Activated naive CD4-positive, alpha-beta T cell treated with anti-CD3 and anti-CD28 coated beads, Interleukin-2, amount 50 U/mL, for 72 hours (primary cell): ENCODE data around the gene COL15A1. TPM values are rescaled to one million over a fixed set of nuclear protein-coding genes. Genes with fewer than 3 reads are reported as not detected.
"Not testable (repeated sequence)": the region's sequence is repeated elsewhere in the genome, so short reads cannot be mapped to it uniquely, and the experiment has no call there.

Source experiments
- ATAC-seq, 2 donors: fragments of 150-1000 bp; cut with Tn5 transposase; 2 replicates each; pipeline ENCODE4 v1.10.0; 2021; ENCODE audit warnings: mild to moderate bottlenecking in 2 of 2, moderate library complexity in 2 of 2
- DNase-seq, 2 donors: peaks; one replicate each; pipeline ENCODE4 v3.0.0; 2021 to 2022; ENCODE audit warnings: low spot score in 2 of 2
- H3K27ac Mint-ChIP-seq, 2 donors: one replicate each; pipeline ENCODE4 v1.8.0; 2022; ENCODE audit warnings: mild to moderate bottlenecking in 2 of 2, mixed read lengths in 2 of 2
- H3K36me3 Mint-ChIP-seq, 2 donors: one replicate each; pipeline ENCODE4 v1.8.0; 2022; ENCODE audit warnings: mixed read lengths in 2 of 2
- H3K9me3 Mint-ChIP-seq, 2 donors: one replicate each; pipeline ENCODE4 v1.8.0; 2022; ENCODE audit warnings: mixed read lengths in 2 of 2
- total RNA-seq, 2 donors: library from RNA; stranded (reverse); gene quantifications; one replicate each; pipeline ENCODE4 v1.2.3, GENCODE V29; 2022

COL15A1 gene
- under 1 TPM; 0.11 to 0.23 TPM for total RNA-seq

DNA sequence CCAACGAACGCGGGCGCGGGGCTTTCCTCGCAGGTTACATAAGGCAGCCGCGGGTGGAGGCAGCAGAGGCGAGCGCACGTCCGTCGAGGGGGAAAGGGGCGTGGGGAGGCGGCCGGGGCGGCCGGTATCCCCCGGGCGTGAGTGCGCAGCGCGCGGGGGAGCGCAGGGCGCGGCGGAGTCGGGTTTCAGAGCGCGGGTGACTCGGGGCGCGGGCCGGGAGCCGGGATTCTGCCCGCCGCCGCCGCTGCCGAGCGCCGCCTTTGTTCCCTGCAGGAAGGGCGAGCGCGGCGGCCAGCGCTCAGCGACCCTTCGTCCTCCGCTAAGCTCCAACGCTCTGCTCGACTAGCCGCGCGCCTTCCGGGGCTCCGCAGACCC is at the start of gene COL15A1:
Gene COL15A1 (plus strand): TSS at position 226 of the 375 bp plus-strand sequence. CDS start 155 bp downstream, outside the sequence.
- peak in 1 of 2 donors; percentile 35 for ATAC-seq
- peaks cover 0 to 6% of the 10 kb centered on the region in 2 donors for H3K36me3 Mint-ChIP-seq
- peak in 1 of 2 donors; percentile 8 for DNase-seq
- no peaks in the 10 kb centered on the region for H3K9me3 Mint-ChIP-seq
- no peak within 1 kb of the TSS for H3K27ac Mint-ChIP-seq

DNA sequence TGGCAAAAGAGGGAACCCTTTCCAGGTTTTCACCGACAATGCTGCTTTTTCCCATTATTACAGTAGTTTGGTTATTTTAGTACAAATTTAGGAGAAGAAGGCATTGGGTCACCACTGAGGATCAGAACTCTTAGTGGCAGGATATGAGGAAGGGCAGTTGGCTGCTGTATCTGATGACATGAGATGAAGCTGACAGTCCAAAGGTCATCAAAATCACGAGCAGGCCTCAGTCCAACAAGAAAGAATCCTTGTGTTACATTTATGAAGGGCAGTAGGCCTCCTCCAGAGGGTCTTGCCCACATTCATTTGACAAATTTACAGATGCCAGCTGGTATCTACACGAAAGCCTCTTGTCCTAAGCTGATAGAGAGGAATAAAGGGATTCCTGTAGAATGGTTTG is 49.5 kb upstream of the COL15A1 start:
- DNase-seq (no peak), ATAC-seq (no peak)
- H3K27ac Mint-ChIP-seq: no peak overlapping the region
- peaks cover 3 to 5% of the 10 kb centered on the region in 2 donors for H3K9me3 Mint-ChIP-seq
- H3K36me3 Mint-ChIP-seq: no peaks in the 10 kb centered on the region

DNA sequence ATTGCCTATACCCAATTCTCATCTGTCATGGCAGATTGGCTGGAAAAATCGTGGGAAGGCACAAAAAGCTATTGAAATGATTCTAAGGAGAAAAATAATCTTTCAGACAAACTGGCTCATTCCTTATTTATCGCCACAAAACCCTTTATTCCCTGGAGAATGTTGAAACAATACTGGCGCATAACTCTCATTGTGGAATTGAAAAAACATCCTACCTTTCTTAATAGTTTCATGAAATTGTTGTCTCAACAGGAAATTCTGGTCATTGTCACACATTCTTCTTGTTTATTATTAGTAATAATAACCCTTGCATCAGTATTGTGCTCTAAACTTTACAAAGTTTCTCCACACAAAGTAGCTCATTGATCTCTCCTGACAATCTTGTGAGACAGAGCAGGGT is 48.9 kb upstream of the COL15A1 start:
- DNase-seq: no peak
- Mint-ChIP-seq H3K36me3 (no peaks in the 10 kb centered on the region), H3K9me3 (peaks cover 3 to 5% of the 10 kb centered on the region in 2 donors), H3K27ac (no peak overlapping the region)
- ATAC-seq: no peak

DNA sequence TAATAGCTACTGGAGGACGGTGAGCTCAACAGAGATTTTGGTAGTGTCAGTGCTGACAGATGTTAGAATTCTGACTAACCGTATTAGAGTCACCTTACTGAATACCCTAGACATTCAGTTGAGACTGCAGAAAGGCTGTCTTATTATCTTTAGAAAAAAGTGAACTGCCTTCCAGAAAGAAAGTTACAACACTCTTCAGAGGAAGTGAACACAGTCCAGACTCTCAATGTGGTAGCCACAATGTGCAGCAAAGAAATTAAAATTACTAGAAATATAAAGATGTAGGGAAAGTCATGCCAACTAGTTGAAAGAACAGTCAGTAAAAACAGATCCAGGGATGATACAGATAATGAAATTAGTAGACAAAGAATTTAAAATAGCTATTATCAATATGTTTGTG is 47.1 kb upstream of the COL15A1 start:
- peaks cover 0 to 3% of the 10 kb centered on the region in 2 donors for H3K9me3 Mint-ChIP-seq
- H3K36me3 Mint-ChIP-seq: no peaks in the 10 kb centered on the region
- ATAC-seq: no peak
- H3K27ac Mint-ChIP-seq: no peak overlapping the region
- DNase-seq: no peak

DNA sequence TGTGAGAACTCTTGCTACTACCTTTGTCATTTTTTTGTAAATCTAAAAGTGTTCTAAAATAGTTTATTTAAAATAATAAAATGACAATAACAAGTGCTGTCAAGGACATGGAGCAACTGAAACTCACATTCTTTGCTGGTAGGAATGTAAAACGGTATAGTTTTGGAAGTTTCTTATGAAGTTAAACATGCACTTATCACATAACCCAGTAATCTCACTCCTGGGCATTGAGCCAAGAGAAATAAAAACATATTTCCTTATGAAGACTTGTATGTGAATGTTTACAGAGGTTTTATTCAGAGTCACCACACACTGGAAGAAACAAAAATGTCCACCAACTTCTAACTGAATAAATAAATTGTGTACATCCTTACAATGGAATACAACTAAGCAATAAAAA is 46.0 kb upstream of the COL15A1 start:
- Mint-ChIP-seq H3K9me3 (peaks cover 0 to 3% of the 10 kb centered on the region in 2 donors), H3K36me3 (no peaks in the 10 kb centered on the region), H3K27ac (no peak overlapping the region)
- ATAC-seq: no peak
- DNase-seq: no peak

DNA sequence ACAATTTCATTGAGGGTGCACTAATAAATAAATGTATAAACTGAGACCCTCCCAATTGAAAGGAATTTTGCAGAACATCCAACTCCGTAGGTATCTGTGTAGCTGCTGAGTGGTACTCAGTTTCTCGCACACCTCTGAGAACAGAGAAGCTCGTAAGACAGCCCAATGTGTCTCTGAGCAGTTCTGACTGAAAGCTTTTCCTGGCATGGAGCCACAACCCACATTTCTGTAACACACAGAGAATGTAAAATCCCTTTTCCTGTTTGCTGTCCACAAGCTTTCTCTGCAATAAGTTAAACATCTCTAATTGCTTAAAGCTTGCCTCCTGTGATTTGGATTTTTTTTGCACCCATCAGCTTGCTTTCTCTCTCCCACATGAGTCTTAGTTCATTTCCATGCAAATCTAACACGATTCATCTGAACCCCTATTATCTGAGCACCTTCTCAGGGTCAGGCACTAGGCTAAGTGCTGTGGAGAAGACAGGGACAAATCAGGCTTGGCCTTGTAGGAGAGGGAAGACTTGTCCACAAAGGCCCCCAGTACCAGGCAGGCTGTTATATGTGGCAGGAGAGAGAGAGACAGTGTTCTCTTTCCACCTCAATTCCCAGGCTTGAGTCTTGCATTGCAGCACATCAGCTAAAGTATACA is 44.2 kb upstream of the COL15A1 start:
- no peak for ATAC-seq
- Mint-ChIP-seq H3K9me3 (peaks cover 0 to 3% of the 10 kb centered on the region in 2 donors), H3K36me3 (no peaks in the 10 kb centered on the region), H3K27ac (no peak overlapping the region)
- no peak for DNase-seq

DNA sequence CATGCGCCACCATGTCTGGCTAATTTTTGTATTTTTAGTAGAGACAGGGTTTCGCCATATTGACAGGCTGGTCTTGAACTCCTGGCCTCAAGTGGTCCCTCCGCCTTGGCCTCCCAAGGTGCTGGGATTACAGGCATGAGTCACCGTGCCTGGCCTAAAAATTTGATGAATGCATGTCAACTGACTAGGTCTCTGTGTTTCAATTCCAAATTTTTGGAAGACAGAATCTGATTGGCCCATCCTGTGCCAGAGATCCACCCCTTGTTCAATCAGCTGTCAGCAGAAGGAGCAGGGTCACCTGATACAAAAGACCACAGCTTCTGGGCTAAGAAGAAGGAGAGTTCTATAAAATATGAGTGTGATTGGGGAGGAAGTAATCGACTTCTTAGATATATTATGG is 43.5 kb upstream of the COL15A1 start:
- no peak overlapping the region for H3K27ac Mint-ChIP-seq
- H3K9me3 Mint-ChIP-seq: peaks cover 0 to 3% of the 10 kb centered on the region in 2 donors
- ATAC-seq (no peak), DNase-seq (no peak)
- H3K36me3 Mint-ChIP-seq: no peaks in the 10 kb centered on the region

DNA sequence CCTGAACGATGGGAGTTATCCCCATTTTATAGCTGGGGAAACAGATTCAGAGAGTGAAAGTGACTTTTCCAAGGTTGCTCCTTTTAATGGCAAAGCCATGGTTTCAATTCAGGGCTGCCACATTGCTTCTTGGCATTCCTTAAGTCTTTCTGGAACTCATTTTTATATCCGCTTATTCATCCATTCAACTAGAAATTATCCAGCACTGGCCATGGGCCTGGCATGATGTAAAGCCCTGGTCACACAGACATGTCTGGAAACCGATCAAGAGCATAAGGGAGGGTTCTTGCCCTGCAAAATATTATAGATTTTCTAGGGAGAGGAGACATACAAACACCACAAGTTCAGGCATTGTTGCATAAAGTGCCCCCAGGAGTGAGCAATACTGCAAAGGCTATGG is 43.0 kb upstream of the COL15A1 start:
- no peak for DNase-seq
- Mint-ChIP-seq H3K36me3 (no peaks in the 10 kb centered on the region), H3K9me3 (peaks cover 0 to 3% of the 10 kb centered on the region in 2 donors), H3K27ac (no peak overlapping the region)
- no peak for ATAC-seq

DNA sequence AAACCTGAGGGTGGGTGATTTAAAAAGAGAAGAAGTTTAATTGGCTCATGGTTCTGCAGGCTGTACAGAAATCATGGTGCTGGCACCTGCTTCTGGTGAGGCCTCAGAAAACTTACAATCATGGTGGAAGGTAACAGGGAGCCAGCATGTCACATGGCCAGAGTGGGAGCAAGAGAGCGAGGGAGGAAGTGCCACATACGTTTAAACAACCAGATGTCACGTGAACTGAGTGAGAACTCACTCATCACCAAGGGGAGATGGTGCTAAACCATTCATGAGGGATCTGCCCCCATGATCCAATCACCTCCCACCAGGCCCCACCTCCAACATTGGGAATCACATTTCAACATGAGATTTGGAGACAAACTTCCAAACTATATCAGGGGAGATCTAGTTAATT is 41.9 kb upstream of the COL15A1 start:
- not testable (repeated sequence) for H3K9me3 Mint-ChIP-seq, H3K36me3 Mint-ChIP-seq, H3K27ac Mint-ChIP-seq, ATAC-seq, DNase-seq

DNA sequence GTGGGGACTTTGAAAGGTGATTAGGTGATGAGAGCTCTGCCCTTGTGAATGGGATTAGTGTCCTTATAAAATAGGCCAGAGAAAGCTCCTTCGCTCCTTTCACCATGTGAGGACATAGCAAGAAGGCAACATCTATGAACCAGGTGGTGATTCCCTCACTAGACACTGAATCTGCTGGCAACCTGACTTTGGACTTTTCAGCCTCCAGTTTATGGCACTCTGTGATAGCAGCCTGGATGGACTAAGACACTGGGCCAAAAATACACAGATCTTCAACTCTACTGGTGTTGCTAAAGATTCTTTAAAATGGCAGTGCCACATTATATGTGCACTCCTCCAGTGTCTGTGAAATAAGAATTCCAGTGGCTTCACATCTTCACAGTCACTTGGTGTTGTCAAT is 41.2 kb upstream of the COL15A1 start:
- no peak for ATAC-seq
- Mint-ChIP-seq H3K27ac (no peak overlapping the region), H3K36me3 (no peaks in the 10 kb centered on the region), H3K9me3 (no peaks in the 10 kb centered on the region)
- no peak for DNase-seq

DNA sequence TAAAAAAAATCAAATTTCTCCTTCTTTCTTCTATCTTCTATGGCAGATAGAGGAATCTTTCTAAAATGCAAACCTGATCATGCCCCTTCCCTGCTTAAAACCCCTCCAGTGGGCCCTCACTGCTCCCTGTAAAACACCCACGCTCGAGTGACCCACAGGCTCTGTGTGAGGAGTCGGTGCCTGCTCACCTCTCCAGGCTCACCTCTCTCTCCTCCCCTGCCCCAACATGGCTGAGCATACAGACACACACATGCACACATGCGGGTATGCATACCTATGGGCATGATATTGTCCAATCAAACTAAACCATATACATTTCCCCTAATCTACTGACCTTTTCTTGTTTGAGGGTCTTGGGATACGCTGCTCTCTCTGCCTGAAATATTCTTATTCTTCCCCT is 40.8 kb upstream of the COL15A1 start:
- no peak for ATAC-seq
- Mint-ChIP-seq H3K27ac (no peak overlapping the region), H3K36me3 (no peaks in the 10 kb centered on the region), H3K9me3 (no peaks in the 10 kb centered on the region)
- DNase-seq: no peak

DNA sequence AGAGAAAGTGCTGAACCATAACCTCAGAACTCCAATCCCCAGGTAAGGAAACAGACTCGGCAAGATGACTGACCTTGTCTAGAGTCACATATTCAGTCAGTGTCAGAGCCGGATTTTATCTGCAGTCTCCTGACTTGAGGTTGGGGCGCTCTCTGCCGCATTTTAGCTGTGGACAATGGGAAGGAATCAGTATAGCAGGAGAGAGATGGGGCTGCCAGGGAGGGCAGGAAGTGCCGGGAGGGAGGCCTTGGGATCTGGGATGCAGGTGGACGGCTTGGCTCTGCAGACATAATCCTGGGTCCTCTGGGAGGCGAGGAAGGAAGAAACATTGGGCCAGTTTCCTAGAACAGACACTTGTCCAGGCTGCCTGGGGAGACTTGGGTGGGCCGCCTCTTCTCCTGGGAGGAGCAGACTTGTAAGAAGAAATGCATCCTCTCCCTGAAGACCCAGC is 39.7 kb upstream of the COL15A1 start:
- Mint-ChIP-seq H3K27ac (no peak overlapping the region), H3K36me3 (no peaks in the 10 kb centered on the region)
- ATAC-seq: no peak

DNA sequence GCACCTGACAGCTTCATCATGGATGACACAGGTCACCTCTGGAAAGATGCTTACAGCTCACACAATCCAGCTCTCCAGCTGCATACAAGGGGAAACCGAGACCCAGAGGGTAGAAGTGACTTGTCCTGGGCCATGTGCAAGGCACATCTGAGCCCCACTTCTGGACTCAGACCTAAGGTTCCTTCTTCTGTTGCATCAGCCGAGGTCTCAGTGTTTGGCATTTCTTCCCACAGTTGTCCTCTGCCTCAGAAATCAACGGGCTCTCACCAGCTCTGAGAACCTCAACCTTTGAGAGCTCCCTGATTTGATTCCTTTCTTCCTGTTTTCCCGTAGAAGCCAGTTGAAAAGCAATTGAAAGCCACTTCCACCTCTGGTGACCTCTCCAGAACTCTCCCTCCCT is 38.7 kb upstream of the COL15A1 start:
- Mint-ChIP-seq H3K36me3 (no peaks in the 10 kb centered on the region), H3K9me3 (no peaks in the 10 kb centered on the region), H3K27ac (no peak overlapping the region)
- ATAC-seq: no peak
- no peak for DNase-seq

More for the DNA sequence above, 39.7 kb upstream of the COL15A1 start:
- no peak for DNase-seq
- H3K9me3 Mint-ChIP-seq: no peaks in the 10 kb centered on the region

DNA sequence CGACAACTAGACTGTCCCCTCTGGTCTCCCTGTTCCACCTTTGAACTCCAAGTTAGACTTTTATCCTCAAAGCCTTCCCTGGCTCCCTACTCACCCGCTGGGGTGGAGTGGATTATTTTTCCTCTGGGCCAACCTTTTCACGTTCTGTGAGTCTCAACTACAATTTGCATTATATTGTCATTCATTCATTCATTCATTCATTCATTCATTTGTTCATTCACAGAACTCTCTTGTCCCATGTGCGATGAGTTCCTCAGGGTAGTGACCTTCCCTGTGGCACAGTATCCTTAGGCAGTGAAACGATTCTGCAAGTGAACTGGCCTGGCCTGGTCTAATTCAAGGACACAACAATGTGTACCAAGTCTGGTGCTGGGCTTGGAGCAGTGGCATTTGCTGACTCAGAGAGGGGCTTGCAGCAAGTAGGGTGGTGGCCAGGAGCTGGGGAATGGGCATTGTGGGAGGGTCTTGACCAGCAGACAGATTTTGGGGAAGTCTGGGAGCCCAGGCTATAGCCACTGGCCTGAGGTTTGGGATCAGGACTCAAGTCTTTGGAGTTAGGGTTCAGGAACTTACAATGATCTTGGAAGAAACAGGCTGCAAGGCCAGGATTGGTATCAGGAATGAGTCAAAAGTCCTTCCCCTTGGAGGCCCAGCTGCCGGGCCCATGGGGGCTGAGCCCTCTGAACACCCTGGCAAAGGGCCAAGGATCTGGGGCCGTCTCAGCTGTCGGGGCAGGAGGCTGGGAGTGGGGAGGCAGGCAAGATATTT is 37.2 kb upstream of the COL15A1 start:
- Mint-ChIP-seq H3K9me3 (no peaks in the 10 kb centered on the region), H3K36me3 (no peaks in the 10 kb centered on the region), H3K27ac (no peak overlapping the region)
- ATAC-seq: no peak
- no peak for DNase-seq

DNA sequence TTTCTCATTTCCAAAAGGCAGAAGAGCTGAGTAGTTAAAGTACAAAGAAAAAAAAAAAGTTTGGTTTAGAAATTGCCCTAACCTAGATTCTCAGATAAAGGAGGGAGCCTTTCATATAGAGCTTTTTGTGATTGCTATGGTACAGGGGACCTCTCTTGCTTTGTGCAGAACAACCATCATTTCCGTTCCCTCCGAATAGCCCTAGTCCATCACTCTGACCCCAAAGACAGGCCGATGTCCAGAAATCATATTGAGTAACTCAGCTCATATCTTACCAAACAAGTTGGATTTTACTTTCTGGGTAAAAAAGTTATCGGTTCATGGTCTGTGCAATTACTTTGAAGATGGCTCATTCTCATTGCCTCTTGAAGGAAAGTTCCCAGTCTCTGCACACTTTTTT is 36.7 kb upstream of the COL15A1 start:
- Mint-ChIP-seq H3K36me3 (no peaks in the 10 kb centered on the region), H3K9me3 (no peaks in the 10 kb centered on the region), H3K27ac (no peak overlapping the region)
- DNase-seq (no peak), ATAC-seq (no peak)

DNA sequence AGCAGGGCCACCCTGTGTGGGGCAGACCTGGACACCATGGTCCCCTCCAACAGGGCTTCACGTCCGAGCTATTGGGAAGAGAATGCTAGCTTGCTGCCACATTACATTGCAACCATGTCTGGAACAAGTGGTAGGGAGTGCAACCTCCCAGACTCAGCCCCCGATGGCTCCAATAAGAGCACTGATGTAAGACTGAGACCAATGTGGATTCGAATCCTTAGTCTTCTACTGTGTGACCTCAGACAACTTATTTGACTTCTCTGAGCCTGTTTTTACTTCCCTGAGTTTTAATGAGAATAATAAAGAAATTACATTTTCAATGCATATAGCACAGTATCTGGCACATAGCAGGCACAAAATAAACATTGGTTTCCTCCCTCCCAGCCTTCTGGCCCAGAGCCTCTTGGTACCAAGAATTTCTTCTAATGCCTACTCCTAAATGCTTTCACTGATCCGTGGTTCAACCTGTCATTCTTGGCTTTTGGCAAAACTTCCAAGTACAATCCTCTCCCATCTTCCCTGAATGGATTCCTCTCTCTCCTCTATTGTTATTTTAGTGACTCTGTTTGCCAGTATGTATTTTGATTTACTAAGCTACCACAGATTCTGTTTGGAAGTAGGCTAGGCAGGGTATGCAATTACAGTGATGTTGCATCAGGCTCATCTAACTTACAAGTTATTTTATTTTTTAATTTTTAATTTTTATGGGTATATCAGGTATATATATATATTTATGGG is 34.6 kb upstream of the COL15A1 start:
- Mint-ChIP-seq H3K9me3 (no peaks in the 10 kb centered on the region), H3K27ac (no peak overlapping the region), H3K36me3 (no peaks in the 10 kb centered on the region)
- no peak for DNase-seq
- ATAC-seq: no peak

DNA sequence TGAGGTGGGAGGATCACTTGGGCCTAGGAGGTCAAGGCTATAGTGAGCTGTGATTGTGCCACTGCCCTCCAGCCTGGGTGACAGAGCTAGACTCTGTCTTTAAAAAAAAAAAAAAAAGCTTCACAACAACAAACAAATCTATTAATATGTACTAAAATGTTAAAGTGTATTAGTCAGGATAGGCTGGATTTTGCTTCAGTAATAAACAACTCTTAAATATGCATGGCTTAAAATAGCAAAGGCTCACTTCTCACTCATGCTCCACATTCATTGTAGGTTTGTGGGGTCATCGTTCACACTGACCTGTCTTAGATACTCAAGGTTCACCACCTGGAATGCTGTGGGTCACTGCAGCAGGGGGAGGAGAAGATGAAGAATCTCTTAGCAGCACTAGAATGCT is 33.8 kb upstream of the COL15A1 start:
- ATAC-seq (no peak), DNase-seq (no peak)
- H3K9me3 Mint-ChIP-seq: no peaks in the 10 kb centered on the region
- H3K36me3 Mint-ChIP-seq: no peaks in the 10 kb centered on the region
- H3K27ac Mint-ChIP-seq: no peak overlapping the region
